CD4-positive, alpha-beta T cell treated with Interleukin-17A for 1 hour (primary cell): ENCODE data around the gene ZNRD2.

ENCODE experiments used
- DNase-seq: peaks from one replicate; pipeline ENCODE4 v3.0.0-alpha.2; 2020

The ZNRD2 gene

DNA sequence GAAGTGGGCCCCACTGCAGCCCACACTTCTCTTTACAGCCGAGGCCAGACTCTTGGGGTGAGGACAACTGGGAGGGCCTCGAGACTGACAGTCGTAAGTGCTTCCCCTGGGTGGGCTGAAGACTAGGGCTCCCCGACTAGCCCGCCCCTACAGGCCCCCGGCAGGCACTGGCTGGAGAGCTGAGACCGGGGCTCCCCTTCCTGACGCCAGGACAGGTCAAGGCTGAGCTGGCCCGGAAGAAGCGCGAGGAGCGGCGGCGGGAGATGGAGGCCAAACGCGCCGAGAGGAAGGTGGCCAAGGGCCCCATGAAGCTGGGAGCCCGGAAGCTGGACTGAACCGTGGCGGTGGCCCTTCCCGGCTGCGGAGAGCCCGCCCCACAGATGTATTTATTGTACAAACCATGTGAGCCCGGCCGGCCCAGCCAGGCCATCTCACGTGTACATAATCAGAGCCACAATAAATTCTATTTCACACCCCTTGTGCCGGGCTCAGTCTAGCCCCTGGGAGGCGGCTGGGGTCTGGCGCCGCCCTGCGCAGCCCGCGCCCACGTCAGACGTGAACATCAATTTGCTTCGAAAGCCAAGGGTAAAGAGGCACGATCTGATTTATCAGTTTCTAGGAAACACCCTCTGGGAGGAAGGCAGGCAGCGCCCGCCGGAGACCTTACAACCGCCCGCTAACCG lies 31.9 kb upstream of the ZNRD2 start:
- DNase-seq, result no peak

DNA sequence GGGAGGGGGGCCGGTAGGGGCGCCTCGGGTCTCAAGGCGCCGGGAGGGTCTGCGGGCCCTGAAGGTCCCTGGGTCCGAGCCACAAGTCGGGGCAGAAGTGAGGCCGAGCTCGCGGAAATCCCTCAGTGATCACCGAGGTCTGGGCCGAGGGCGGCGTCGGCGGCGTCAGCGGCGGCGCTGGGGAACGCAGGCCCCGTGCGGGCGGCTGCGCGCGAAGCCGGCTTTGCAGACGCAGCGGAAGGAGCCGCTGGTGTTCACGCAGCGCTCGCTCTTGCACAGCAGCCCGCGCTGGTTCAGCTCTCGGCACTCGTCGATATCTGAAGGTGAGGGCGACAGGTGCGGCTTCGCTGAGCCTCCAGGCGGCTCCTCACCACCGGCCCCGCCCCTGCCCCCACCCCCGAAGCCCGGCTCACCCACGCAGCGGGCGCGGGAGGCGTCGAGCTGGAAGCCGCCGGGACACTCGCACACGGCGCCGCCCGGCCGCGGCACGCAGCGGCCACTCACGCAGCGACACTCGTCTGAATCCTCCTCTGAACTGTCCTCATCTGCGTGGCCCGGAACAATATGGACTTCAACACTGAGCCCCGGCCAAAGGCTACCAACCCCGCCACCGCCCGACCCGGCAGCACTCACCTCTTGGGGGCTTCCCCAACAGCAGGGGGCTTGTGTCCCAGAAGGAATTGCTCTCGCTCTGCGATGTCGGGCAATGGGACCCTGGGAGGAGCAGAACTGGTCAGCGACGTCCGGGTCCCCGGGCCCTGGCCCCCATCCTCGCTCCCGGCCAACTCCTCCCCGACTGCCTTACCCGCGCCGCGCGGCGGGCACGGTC lies 31.1 kb upstream of the ZNRD2 start:
- DNase-seq, result no peak

- no peak for DNase-seq
These were observed 30.5 kb upstream of the ZNRD2 start for GRCh38 chr11:65539744-65540289.

GRCh38 chr11:65540290-65541092 lies 29.8 kb upstream of the ZNRD2 start:
- DNase-seq, result peak; percentile 91

- no peak for DNase-seq
These were observed 28.9 kb upstream of the ZNRD2 start for GRCh38 chr11:65541093-65541982.

- DNase-seq, result no peak
These were observed 27.4 kb upstream of the ZNRD2 start for GRCh38 chr11:65542738-65543390.

DNA sequence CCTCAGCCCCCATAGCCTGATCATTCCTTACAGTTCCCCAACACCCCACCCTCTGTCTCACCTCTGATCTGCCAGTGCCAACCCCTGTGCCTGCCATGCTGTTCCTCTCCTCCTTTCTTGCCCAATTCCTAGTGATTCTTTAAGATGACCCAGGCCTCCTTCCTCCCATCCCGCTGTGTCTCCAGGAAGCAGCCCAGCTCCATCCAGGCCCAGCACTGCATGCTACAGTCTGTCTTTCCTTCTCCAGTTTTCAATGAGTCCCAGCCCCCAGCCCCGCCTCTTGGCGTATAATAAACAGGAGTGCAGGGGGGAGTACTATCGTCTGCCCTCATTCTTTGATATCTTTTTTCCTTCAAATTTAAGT lies 24.4 kb upstream of the ZNRD2 start:
- DNase-seq, result no peak

DNA sequence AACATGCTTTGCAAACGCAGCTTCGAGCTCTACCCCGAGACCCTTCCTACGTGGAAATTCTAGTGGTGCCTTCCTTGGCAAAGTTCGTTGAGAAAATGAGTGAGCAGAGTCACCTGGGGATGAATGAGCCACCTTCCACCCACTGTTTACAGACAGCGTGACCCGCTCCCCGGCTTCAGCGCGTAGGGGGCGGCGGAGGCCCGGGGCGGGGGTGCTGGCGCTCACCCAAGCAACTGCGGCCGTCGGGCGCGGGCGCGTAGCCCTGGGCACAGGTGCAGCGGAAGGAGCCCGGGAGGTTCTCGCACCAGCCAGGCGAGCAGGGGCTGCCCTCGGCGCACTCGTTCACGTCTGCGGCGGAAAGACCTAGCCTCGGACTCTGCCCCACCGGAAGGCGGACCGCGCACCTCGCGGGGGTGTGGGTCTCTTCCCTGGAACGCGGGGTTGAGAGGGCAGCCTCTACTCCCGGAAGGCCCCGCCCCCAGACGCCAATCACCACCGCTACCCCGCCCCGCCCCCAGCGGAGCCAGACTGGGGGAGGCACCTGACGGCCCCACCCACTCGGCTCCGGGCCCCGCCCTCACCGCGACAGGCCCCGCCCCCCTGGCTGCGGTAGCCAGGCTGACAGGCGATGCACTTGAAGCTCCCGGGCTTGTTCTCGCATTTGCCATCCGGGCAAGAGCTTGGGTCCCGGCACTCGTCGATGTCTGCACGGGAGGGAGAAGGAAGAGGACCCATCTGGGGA lies 23.9 kb upstream of the ZNRD2 start:
- DNase-seq, result peak; percentile 98

DNA sequence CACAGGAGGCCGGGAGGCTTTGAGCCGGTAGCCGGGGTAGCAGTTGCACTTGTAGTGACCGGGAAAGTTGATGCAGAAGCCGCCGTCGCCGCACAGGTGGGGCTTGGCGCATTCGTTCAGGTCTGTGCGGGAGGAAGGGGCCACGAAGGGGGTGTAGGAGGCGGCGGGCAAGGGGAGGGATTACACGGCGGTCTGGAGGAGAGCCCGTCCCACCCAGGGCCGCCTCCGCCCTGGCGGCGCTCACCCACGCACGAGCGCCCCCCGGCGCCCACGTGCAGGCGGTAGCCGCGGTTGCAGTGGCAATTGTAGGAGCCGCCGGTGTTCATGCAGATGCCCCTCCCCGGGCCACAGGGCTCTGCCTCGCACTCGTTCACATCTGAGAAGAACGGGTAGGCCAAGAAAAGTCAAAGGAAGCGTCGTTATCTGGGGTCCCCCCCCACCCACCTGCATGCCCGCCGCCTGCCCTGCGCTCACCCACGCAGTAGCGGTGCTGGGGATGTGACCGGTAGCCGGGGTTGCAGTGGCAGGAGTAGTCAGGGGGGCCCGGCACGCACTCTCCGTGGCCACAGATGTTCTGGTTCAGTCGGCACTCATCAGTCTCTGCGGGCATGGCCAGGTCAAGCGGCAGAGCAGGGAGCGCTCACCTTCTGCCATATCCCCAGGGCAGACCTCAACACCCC lies 22.7 kb upstream of the ZNRD2 start:
- DNase-seq, result peak; percentile 65

GRCh38 chr11:65548395-65548794 lies 21.9 kb upstream of the ZNRD2 start:
- DNase-seq, result no peak

DNA sequence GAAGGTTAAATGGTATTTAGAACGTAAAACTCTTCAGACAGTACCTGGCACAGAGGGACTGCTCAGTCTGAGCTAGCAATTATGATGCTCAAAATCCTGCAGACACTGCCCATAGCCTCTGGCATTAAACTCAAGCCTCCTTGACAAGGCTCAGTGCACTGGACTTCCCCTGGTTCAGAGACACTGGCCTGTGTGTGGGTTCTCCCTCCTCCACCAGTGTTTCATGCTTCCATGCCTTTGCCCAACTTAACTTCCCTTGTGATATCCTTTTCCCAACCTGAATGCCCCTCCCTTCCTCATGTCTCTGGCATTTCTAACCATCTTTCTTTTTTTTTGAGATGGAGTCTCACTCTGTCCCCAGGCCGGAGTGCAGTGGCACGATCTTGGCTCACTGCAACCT lies 21.2 kb upstream of the ZNRD2 start:
- DNase-seq, result no peak

DNA sequence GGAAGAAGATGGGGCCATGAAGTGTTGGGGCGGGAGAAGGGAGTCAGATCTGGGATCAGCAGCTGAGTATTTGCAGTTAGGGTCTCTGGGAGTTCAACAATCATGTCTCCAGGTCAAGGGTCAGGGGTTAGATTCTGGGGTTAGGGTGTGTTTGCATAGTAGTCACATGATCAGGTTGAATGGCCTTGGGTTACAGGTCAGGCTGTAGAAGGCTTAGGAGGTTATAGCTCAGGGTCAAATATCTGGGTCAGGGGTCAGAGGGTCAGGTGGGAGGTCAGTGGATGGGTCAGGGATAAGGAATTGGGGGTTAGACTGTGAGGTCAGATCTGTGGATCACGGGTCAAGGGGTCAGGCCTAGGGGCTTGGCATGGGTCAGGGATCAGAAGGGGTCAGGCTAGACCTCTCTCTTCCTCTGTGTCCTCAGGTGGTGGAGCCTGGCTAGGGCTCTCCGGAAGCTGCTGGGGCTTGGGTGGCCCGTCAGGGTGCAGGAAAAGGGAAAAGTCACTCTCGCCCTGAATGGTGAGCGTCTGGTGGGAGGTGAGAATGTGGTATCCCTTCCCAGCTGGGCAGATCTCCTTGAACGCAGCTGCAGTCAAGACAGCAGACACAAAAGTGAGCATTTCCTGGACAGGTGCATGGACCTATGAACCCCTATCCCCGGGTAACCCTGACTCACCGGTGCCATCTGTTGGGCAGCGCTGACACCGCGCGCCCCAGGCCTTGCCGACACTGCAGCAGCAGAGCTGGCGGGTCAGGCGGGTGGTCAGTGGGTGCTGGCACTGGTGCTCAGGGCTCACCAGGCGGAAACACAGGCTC lies 18.5 kb upstream of the ZNRD2 start:
- peak; percentile 75 for DNase-seq

DNA sequence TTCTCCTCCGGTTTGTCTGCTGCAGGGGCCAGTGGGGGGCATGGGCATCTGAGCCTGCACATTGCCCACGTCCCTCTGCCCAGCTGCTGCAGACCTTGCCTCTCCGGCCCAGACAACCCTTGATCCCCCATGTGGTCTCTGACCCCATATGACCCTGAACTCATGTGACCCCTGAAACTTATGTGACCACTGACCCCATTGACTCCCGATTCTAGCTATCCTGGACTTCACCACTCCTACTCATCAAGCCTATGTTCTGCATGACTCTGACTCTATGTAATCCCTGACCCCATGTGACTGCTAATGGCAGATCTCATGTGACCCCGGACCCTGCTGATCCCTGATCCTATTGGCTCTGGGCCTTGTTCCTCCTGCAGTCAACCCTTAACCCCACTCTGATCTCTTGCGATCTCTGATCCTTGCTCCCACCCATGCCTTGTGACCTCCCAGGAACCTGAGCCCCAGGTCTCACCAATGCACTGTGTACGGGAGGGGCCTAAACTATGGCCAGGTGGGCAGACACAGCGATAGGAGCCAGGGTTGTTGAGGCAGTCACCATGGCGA lies 17.8 kb upstream of the ZNRD2 start:
- DNase-seq, result no peak

- DNase-seq, result peak; percentile 89
These were observed 16.8 kb upstream of the ZNRD2 start for GRCh38 chr11:65553301-65554001.

- no peak for DNase-seq
These were observed 16.0 kb upstream of the ZNRD2 start for GRCh38 chr11:65554057-65554818.

- no peak for DNase-seq
These were observed 15.3 kb upstream of the ZNRD2 start for GRCh38 chr11:65554842-65555430.

- DNase-seq, result no peak
These were observed 14.5 kb upstream of the ZNRD2 start for GRCh38 chr11:65555693-65556231.
